Neuronal stem cell (in vitro differentiated cells): ENCODE data around the gene CDH23.

Experiments
- DNase-seq: peaks from one replicate; pipeline ENCODE4 v3.0.0-alpha.2; 2013; ENCODE audit warnings: low spot score
- H2AFZ ChIP-seq: one replicate; pipeline ENCODE4 v1.6.1; 2013; ENCODE audit warnings: mild to moderate bottlenecking, low read length, inconsistent platforms
- H2AK5ac ChIP-seq: 2 replicates; pipeline ENCODE4 v1.6.1; 2013; ENCODE audit warnings: low read depth, mild to moderate bottlenecking, inconsistent platforms, low read length, moderate library complexity, mixed read lengths
- H2BK120ac ChIP-seq: 2 replicates; pipeline ENCODE4 v1.6.1; 2013; ENCODE audit warnings: low read depth, mild to moderate bottlenecking, inconsistent platforms, low read length, moderate library complexity, mixed read lengths
- H2BK12ac ChIP-seq: one replicate; pipeline ENCODE4 v1.6.1; 2013; ENCODE audit warnings: low read length, inconsistent platforms
- H2BK15ac ChIP-seq: 2 replicates; pipeline ENCODE4 v1.6.1; 2013; ENCODE audit warnings: mild to moderate bottlenecking, low read length, inconsistent platforms, mixed read lengths
- H2BK5ac ChIP-seq: one replicate; pipeline ENCODE4 v1.6.1; 2013; ENCODE audit warnings: inconsistent platforms, mild to moderate bottlenecking, low read length, moderate library complexity
- H3K14ac ChIP-seq: one replicate; pipeline ENCODE4 v1.6.1; 2013; ENCODE audit warnings: low read length, inconsistent platforms
- H3K18ac ChIP-seq: 2 replicates; pipeline ENCODE4 v1.6.1; 2013; ENCODE audit warnings: low read length, inconsistent platforms
- H3K23ac ChIP-seq: 2 replicates; pipeline ENCODE4 v1.6.1; 2013; ENCODE audit warnings: low read depth, mild to moderate bottlenecking, mixed read lengths, low read length, inconsistent platforms; ENCODE audit not compliant: poor library complexity
- H3K27ac ChIP-seq: replicated peaks from 3 replicates; pipeline ENCODE4 v1.5.1; 2013; ENCODE audit warnings: low read length, inconsistent platforms
- H3K27me3 ChIP-seq, 3 experiments: 2 replicates each; pipeline ENCODE4 v1.6.1; 2013; ENCODE audit warnings: low read length in 3 of 3, mild to moderate bottlenecking in 2 of 3, inconsistent platforms in 1 of 3, low read depth in 1 of 3, mixed read lengths in 1 of 3, moderate library complexity in 1 of 3; ENCODE audit not compliant: control insufficient read depth in 3 of 3, insufficient read depth in 3 of 3
- H3K36me3 ChIP-seq, 2 donors: replicated peaks in 1 of 2; 2 replicates each; pipeline ENCODE4 v1.6.1; 2013; ENCODE audit warnings: low read length in 2 of 2; ENCODE audit not compliant: control insufficient read depth in 2 of 2, insufficient read depth in 2 of 2
- H3K4ac ChIP-seq: 2 replicates; pipeline ENCODE4 v1.6.1; 2013; ENCODE audit warnings: inconsistent platforms, mild to moderate bottlenecking, low read length, moderate library complexity
- H3K4me1 ChIP-seq, 2 donors: 1 replicate in 1 of 2; 2 replicates in 1 of 2; pipeline ENCODE4 v1.6.1; 2013; ENCODE audit warnings: low read length in 2 of 2, low read depth in 1 of 2; ENCODE audit not compliant: control insufficient read depth in 2 of 2, insufficient read depth in 1 of 2
- H3K4me2 ChIP-seq: one replicate; pipeline ENCODE4 v1.6.1; 2013; ENCODE audit warnings: mild to moderate bottlenecking, low read length, inconsistent platforms; ENCODE audit not compliant: insufficient read depth, poor library complexity, severe bottlenecking
- H3K4me3 ChIP-seq, 2 donors: 2 replicates each; pipeline ENCODE4 v1.5.1; 2013; ENCODE audit warnings: low read length in 2 of 2, mild to moderate bottlenecking in 2 of 2, inconsistent platforms in 1 of 2, moderate library complexity in 1 of 2
- H3K79me1 ChIP-seq: one replicate; pipeline ENCODE4 v1.6.1; 2013; ENCODE audit warnings: low read depth, mild to moderate bottlenecking, inconsistent platforms, low read length, moderate library complexity
- H3K9ac ChIP-seq: one replicate; pipeline ENCODE4 v1.6.1; 2013; ENCODE audit warnings: mild to moderate bottlenecking, low read depth, low read length, inconsistent platforms; ENCODE audit not compliant: poor library complexity
- H3K9me3 ChIP-seq, 2 donors: replicated peaks in 1 of 2; 2 replicates each; pipeline versions ENCODE3 to v1.6.1; 2013; ENCODE audit warnings: low read length in 2 of 2, mild to moderate bottlenecking in 2 of 2, inconsistent platforms in 1 of 2, low read depth in 1 of 2, mixed read lengths in 1 of 2, moderate library complexity in 1 of 2; ENCODE audit not compliant: control insufficient read depth in 2 of 2, insufficient read depth in 1 of 2
- H4K8ac ChIP-seq: one replicate; pipeline ENCODE4 v1.6.1; 2013; ENCODE audit warnings: low read depth, mild to moderate bottlenecking, inconsistent platforms, low read length, moderate library complexity
- H4K91ac ChIP-seq: one replicate; pipeline ENCODE4 v1.6.1; 2013; ENCODE audit warnings: low read length, low read depth, mild to moderate bottlenecking, inconsistent platforms; ENCODE audit not compliant: poor library complexity
- WGBS, 2 donors: extraction: QIAGEN DNeasy Blood & Tissue Kit; methylation state at CpG; one replicate each; pipeline ENCODE4 v1.1.7; 2013; ENCODE audit warnings: missing lambda C conversion rate in 2 of 2, mixed read lengths in 1 of 2; ENCODE audit not compliant: insufficient read length in 2 of 2, insufficient replicate concordance in 1 of 2; ENCODE audit errors: extremely low coverage in 2 of 2; 5-methylcytosine and 5-hydroxymethylcytosine counted together

CDH23 gene

DNA sequence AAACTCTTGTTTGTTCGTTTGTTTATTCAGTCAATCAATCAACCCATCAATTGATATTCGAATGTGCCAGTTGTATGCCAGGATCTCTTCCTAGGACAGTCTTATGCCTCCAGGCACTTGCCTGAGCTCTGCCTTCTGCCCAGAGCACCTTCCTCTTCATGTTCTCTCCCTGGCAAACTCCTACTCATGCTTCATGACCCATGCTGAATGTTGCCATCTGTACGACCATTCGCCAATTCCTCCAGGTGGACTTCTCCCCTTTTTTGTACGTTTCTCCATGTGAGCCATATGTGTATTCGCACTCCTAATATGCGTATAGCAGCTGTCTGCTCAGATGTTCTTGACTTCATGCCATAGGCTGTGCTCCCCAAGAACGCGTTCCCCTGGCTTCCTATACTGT is 180.1 kb downstream of the CDH23 start:
- no peak for DNase-seq
- Histone ChIP-seq H3K4me2 (no peak overlapping the region), H3K36me3 (no peaks in the 10 kb centered on the region), H3K27ac (no peak overlapping the region), H2BK120ac (no peak overlapping the region), H2AFZ (no peak overlapping the region), H3K14ac (no peak overlapping the region), H2BK5ac (no peak overlapping the region), H3K79me1 (no peaks in the 10 kb centered on the region), H3K27me3 (peaks cover 0 to 16% (median 0%) of the 10 kb centered on the region in 3 experiments), H3K9ac (no peak overlapping the region), H2BK15ac (no peak overlapping the region), H2BK12ac (no peak overlapping the region), H3K4me3 (no peak overlapping the region), H3K4me1 (peaks cover 0 to 17% of the 10 kb centered on the region in 2 donors), H3K9me3 (no peaks in the 10 kb centered on the region), H3K23ac (no peak overlapping the region), H4K8ac (no peak overlapping the region), H3K4ac (no peak overlapping the region), H4K91ac (no peak overlapping the region), H2AK5ac (no peak overlapping the region), H3K18ac (no peak overlapping the region)
- WGBS, 2 donors = no CpG with 5 or more reads among the region's 9 CpGs

DNA sequence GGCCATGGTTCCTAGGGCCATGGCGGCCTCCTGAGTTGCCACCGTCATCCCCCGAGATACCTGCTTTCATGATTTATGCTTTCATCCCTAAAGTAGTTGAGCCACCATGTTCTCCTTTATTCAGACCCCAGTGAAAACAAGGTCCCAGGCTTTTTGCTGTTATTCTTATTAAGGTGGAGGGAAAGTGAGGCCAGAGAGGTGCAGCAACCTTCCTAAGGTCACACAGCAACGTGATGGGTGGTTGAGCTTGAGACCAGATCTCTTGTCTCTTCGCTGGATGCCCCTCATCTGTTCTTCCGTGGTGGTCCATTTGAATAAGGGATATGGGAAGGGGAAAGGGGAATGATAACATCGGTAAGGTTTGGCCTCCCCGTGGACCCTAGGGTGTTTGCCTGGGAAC is 180.6 kb downstream of the CDH23 start:
- no peak overlapping the region for H3K4me2 ChIP-seq
- no peaks in the 10 kb centered on the region for H3K36me3 ChIP-seq
- H2BK5ac ChIP-seq = no peak overlapping the region
- no peak overlapping the region for H3K18ac ChIP-seq
- no peak overlapping the region for H3K23ac ChIP-seq
- H3K9ac ChIP-seq = no peak overlapping the region
- no peak overlapping the region for H4K91ac ChIP-seq
- peaks cover 0 to 17% of the 10 kb centered on the region in 2 donors for H3K4me1 ChIP-seq
- no peak overlapping the region for H3K27ac ChIP-seq
- no peak overlapping the region for H2BK15ac ChIP-seq
- H3K4me3 ChIP-seq = no peak overlapping the region
- no peaks in the 10 kb centered on the region for H3K9me3 ChIP-seq
- H3K4ac ChIP-seq = no peak overlapping the region
- no peak for DNase-seq
- no peak overlapping the region for H4K8ac ChIP-seq
- H3K14ac ChIP-seq = no peak overlapping the region
- no peaks in the 10 kb centered on the region for H3K79me1 ChIP-seq
- H2AK5ac ChIP-seq = no peak overlapping the region
- H2AFZ ChIP-seq = no peak overlapping the region
- H2BK12ac ChIP-seq = no peak overlapping the region
- no peak overlapping the region for H2BK120ac ChIP-seq
- no CpG with 5 or more reads among the region's 8 CpGs for WGBS, 2 donors
- peaks cover 0 to 15% (median 0%) of the 10 kb centered on the region in 3 experiments for H3K27me3 ChIP-seq

DNA sequence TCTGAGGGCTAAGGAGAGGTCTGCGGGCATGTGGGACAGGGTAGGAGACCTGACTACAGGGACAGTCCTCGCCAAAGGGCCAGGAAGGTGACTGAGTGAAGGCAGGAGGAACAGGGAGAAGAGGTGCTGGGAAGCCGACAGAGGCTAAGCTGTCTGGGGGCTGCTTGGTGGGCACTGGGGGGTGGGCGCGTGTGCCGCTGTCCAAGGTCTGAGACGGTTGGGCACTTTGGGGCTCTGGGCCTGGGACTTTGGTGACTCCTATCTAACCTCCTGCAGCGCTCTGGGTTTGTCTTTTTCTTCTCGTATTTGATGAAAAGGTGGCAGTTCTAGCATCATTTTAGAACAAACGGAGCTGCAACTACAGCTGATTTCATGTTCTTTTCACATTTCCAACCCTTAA is 181.3 kb downstream of the CDH23 start:
- Histone ChIP-seq H3K4ac (no peak overlapping the region), H3K14ac (no peak overlapping the region), H2AFZ (no peak overlapping the region), H2AK5ac (no peak overlapping the region), H2BK120ac (no peak overlapping the region), H2BK12ac (no peak overlapping the region), H3K4me2 (no peak overlapping the region), H3K4me1 (peaks cover 0 to 17% of the 10 kb centered on the region in 2 donors), H4K91ac (no peak overlapping the region), H2BK15ac (no peak overlapping the region), H4K8ac (no peak overlapping the region), H3K23ac (no peak overlapping the region), H3K9me3 (no peaks in the 10 kb centered on the region), H3K27ac (no peak overlapping the region), H3K9ac (no peak overlapping the region), H3K36me3 (no peaks in the 10 kb centered on the region), H3K27me3 (peaks cover 0 to 14% (median 0%) of the 10 kb centered on the region in 3 experiments), H2BK5ac (no peak overlapping the region), H3K4me3 (no peak overlapping the region), H3K79me1 (no peaks in the 10 kb centered on the region), H3K18ac (peak overlapping the region; percentile 15)
- WGBS, 2 donors = no CpG with 5 or more reads among the region's 10 CpGs
- DNase-seq = no peak

DNA sequence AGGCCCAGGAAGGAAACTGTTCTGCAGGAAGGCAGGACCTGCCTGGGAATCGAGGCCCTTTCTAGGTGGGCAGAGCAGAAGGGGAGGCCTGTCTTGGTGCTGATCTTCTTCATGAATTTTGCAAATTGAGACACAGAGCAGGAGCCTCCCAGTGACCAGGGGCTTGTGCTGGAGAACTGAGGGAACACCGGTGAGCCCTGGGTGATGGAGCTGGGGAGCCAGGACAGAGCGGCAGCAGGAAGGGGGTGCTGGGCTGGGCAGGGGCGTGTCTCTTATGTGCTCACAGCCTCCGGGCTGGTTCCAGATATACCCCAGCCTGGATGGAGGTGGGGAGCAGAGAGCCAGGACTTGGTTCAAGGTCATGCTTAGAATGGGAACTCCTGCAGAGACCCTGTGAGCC is 182.9 kb downstream of the CDH23 start:
- Histone ChIP-seq H3K18ac (no peak overlapping the region), H4K8ac (no peak overlapping the region), H3K36me3 (no peaks in the 10 kb centered on the region), H2BK15ac (no peak overlapping the region), H3K27ac (no peak overlapping the region), H3K9me3 (no peaks in the 10 kb centered on the region), H3K14ac (no peak overlapping the region), H2AFZ (no peak overlapping the region), H2BK5ac (no peak overlapping the region), H4K91ac (no peak overlapping the region), H3K27me3 (peaks cover 0 to 3% (median 0%) of the 10 kb centered on the region in 3 experiments), H3K4me2 (no peak overlapping the region), H2BK120ac (no peak overlapping the region), H3K4ac (no peak overlapping the region), H3K9ac (no peak overlapping the region), H2BK12ac (no peak overlapping the region), H3K4me3 (peak overlapping the region in 1 of 2 donors; percentile 21), H3K4me1 (peaks cover 0 to 9% of the 10 kb centered on the region in 2 donors), H3K23ac (no peak overlapping the region), H3K79me1 (no peaks in the 10 kb centered on the region), H2AK5ac (no peak overlapping the region)
- no peak for DNase-seq
- WGBS, 2 donors = no CpG with 5 or more reads among the region's 5 CpGs
